C4-2B (cell line): Measurements from ENCODE around the gene POLE.

Experiments
- ZFX ChIP-seq: fragments of 450-650 bp; IDR thresholded peaks from 2 replicates; pipeline ENCODE4 v1.6.1; 2017
- TF ChIP-seq, protein P1 (sequence below): fragments of 450-650 bp; conservative IDR thresholded peaks from 2 replicates; pipeline ENCODE4 v1.5.1; 2017; ENCODE audit warnings: mild to moderate bottlenecking

DNA sequence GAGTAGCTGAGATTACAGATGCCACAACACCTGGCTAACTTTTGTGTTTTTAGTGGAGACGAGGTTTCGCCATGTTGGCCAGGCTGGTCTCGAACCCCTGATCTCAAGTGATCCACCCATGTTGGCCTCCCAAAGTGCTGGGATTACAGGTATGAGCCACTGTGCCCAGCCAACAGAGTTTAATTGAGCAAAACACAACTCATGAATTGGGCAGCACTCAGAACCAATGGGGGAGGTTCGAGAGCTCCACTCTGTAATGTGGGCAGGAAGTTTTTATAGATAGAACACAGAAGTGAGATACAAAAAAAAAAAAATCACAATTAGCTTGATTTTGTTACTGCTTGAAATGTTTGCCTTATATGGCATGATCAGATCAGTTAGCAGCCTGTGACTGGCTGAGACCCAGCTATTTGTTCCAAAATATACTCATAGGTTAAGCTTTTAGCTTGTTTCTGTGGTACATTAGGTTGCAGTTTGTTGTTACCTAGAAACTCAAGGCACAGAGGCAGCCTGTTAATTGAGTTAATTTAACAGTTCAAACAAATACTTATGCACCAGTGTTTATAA, 69.9 kb downstream of the POLE start:
- TF ChIP-seq, protein P1, sequence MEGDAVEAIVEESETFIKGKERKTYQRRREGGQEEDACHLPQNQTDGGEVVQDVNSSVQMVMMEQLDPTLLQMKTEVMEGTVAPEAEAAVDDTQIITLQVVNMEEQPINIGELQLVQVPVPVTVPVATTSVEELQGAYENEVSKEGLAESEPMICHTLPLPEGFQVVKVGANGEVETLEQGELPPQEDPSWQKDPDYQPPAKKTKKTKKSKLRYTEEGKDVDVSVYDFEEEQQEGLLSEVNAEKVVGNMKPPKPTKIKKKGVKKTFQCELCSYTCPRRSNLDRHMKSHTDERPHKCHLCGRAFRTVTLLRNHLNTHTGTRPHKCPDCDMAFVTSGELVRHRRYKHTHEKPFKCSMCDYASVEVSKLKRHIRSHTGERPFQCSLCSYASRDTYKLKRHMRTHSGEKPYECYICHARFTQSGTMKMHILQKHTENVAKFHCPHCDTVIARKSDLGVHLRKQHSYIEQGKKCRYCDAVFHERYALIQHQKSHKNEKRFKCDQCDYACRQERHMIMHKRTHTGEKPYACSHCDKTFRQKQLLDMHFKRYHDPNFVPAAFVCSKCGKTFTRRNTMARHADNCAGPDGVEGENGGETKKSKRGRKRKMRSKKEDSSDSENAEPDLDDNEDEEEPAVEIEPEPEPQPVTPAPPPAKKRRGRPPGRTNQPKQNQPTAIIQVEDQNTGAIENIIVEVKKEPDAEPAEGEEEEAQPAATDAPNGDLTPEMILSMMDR: no peak
- TF ChIP-seq ZFX: no peak
